Measurements from ENCODE around the gene ZNF653.
"Not testable (repeated sequence)": the region's sequence is repeated elsewhere in the genome, so short reads cannot be mapped to it uniquely, and the experiment has no call there.

The ZNF653 gene

DNA sequence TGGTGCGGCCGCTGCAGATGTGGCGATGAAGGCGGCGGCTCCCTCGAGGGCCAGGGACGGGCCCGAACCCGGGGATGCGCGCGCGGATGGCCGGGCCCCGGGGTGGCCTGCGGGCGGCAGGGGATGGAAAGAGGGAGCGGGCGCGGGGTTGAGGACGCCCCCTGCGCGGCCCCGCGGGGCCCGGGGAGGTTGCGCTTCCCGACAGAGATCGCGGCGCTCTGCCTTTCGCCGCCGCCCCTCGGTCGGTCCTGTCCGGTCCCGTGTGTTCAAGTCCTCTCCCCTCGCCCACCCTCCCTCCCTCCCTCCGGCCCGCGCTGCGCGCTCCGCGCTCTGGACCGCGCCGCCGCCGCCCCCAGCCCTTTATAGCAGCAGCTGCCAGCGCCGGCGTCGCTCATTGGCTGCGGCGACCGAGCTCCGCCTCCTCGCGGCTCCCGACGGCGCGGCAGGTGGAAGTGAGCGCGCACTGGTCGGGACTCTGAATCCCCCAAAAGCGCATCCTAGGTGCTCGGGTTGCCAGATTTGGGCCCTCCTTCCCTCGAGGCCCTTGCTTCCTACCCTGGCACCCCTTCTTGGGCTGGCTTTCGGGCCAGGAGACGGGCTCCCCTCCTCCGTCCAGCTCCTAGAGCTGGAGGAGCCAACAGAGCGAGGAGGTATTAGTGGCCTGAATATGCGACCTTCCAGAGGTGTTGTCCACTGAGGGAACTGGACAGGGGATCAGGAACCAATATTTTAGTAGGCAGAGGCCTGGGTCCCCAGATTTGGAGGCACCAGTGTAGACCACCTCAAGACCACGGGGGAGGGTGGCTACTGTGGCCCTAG is 24.7 kb downstream of the ZNF653 start, which contains the start of gene ELAVL3:
TSS of gene ELAVL3 (minus strand) at position 332 of the 819 bp plus-strand sequence. CDS start 438 bp downstream, outside the sequence.
- DNase-seq, result no peak

DNA sequence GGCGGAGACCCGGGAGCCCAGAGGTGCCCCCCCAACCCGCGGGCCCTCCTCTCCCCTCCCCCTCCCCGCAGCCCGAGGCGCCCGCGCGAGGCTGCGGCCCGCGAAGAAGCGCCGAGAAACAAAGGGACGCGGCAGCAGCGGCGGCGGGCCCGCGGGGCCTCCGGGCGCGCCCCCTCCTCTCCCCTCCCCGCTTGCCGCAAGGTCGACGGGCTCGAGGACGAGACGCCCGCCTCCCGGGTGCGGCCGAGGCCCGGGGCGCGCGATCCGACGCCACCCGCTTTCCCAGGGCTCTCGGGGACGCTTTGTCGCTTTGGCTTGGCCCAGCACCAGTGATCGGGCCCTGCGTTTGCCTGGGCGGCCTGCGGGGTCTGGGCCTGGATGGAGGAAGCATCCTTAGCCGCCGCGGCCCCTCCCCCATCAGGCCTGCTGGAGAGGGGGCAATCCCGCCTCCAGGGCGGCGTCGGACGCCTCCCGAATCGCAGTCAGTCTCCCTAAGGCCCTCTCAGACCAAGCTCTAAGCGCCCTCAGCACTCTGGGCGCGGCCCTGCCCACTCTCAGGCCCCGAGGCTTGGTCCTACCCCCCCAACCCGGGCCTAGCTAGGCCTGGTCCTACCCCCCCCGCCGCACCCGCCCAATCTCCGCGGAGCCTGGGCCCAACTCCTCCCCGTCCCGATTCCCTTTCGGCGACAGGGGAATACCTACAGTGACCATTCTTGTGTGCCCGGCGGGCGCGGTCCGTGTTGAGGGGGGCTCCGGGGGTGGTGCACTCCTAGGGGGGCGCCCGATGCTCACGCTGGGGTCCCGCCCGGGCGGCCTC is 25.5 kb downstream of the ZNF653 start:
- no peak for DNase-seq

DNA sequence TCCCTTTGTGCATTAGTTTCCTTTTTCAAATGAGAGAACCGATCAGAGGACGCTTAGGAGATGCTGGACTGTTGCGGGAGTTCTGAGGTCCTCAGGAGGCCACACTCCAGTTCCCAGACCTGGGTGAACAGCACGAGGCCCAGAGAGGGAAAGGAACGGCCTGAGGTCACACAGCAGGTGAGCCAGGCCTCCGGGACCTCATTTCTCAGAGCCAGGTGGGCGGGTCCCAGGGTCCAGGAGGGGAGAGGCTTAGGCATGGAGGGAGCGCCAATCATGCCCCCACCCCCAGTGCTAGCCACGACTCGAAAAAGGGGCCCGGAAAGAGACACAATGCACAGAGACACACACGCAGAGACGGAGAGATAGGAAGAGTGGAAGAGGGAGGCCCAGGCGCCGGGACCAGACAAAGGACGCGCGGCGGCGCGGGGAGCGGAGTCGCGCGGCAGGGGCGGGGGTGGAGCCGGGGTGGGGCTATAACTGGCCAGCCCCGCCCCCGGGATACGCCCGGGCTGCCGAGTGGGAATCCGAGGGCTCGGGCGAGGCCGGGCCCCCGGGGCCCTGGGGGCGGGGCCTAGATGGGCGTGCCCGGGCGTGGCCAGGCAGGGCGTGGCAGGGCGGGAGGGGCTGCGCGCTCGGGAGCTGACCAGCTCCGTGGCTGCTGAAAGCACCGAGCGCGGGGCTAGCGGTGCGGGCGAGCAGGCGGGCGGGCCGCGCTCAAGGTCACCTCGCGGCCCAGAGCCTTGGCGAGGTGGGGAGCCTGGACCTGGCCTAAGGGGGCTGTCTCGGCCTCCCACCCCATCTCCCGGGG is 26.3 kb downstream of the ZNF653 start:
- no peak for DNase-seq

DNA sequence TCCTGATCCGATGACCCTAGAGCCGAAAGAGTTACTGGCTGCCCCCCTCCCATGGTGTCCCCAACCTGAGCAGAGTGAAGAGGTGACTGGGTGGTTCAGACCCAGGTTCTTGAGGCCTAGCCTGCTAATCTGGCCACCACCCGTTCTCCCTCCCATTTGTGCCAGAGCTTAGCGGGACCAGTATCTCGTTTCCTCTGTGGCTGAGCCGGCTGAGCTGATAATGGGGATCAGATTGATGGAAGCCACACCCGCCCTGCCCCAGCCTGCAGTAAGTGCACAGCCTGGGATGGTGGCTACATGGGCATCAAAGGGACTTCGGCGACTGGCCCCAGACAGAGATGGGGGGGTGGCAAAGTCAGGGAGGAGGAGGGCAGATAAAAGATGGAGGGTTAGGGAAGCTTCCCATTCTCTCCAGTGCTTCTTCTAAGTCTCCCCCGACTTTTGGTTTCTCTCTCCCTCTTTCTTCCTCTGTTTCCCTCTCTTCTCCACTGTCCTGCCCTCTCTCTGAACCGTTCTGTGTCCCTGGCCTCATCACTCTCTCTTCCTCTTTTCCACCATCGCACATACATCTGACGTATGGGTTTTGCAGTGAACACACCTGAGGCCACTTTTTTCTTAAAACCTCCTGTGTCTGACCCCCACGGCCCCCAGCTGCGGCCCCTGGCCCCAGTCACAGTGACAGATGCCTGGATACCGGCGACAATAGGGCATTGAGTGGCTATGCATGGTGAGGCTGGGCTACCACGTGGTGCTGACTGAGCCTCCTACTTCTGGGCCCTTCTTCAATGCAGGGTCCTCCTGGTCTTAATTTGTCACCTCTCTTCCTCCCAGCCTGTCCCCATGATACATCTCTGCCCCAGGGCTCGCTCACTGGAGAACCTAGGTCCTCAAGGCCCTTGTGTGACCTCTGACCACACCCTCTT is 27.2 kb downstream of the ZNF653 start:
- DNase-seq, result no peak

DNA sequence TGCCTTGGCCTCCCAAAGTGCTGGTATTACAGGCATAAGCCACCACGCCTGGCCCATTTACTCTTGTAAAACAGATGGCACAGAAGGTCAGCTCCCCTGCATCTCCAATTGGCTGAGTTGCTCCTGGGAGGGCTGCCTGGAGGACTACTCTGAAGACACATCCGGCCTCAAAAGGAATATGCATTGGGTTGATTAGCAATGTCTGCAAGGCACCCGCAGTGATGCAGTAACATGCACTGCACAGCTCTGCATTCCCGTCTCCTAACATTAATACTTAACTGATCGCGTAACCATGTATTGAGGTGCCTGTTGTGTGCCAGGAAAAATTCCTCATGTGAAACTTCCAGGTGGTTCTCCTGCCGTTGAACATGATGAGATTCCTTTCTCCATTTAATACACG is 29.8 kb downstream of the ZNF653 start:
- DNase-seq, result no peak

DNA sequence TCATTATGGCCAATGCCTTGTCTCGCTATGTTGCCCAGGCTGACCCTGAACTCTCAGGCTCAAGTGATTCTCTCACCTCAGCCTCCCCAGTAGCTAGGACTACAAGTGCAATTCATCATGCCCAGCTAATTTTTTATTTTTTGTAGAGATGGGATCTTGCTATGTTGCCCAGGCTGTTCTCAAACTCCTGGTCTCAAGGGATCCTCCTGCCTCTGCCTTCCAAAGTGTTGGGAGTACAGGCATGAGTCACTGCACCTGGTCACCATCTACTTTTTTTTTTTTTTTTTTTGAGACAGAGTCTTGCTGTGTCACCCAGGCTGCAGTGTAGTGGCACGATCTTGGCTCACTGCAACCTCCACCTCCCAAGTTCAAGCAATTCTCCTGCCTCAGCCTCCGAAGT is 30.3 kb downstream of the ZNF653 start:
- not testable (repeated sequence) for DNase-seq

DNA sequence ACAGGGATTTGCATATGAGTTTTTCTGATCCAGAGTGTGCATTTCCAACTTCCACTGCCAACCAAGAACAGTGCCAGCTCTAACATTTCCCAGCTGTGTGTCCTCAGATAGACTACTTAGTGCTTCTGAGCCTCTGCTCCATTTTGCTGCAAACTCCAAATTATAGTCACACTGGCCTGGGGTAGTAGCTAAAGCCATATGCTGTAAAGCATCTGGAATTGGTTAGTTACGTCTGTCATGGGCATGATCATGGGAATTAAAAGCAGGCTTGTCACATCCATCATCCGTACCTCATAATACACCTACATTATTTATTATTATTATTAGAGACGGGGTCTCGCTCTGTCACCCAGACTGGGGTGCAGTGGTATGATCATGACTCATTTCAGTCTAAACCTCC is 31.9 kb downstream of the ZNF653 start:
- DNase-seq, result no peak

DNA sequence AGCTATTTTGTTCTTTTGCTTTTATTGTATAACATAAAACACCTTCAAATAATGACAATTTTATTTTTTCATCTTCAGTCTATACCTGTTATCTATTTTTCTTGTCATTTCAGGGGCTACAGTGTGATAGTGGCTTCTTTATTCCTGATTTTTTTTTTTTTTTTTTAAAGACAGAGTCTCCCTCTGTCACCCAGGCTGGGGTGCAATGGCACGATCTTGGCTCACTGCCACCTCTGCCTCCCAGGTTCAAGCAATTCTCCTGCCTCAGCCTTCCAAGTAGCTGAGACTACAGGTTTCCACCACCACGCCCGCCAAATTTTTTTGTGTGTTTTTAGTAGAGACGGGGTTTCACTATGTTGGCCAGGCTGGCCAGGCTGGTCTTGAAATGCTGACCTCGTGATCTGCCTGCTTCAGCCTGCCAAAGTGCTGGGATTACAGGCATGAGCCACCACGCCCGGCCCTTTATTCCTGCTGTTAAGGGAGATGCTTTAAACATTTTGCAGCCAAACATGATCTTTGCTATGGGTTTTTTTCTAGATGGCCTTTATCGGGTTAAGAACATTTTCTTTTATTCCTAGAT is 37.3 kb downstream of the ZNF653 start:
- not testable (repeated sequence) for DNase-seq

DNA sequence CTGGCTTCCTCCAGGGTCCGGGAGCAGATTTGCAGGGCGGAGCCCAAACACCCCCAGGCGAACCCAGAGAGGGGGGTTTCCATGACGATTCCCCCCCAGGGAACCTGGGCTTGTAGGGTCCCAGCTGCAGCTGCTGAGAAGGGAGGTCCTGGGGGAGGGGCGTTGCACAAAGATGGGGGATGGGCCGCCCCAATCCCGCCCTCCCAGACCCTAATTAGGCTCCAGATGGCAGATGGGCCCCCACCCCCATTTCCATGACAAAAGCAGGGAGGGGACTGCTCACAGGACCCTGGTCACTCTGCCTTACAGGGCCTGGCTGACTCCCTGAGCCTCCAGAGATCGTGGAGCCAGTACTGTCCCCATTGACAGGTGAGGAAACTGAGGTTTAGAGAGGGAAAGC is 40.0 kb downstream of the ZNF653 start:
- DNase-seq, result no peak

DNA sequence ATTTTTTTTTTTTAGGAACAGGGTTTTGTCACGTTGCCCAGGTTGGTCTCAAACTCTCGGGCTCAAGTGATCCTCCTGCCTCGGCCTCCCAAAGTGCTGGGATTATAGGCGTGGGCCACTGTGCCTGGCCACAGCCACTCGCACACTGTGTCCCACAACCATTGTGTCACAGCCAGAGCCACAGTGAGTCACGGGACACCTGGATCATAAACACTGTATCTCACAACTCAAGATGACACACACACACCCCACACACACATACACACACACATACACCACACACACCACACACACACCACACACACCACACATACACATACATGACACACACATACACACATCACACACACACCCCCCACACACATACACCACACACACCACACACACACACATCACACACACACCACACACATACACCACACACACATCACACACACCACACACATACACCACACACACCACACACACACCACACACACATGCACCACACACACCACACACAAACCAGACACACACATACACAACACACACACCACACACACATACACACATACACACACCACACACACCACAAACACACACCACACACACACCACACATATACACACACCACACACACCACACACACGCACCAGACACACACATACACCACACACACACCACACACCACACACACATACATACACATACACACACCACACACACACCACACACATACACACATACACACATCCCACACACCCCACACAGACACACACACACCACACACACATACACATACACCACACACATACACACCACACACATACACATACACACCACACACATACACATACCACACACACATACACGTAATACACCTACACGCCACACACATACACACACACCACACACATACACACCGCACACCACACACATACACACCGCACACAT is 41.0 kb downstream of the ZNF653 start:
- DNase-seq, result no peak

DNA sequence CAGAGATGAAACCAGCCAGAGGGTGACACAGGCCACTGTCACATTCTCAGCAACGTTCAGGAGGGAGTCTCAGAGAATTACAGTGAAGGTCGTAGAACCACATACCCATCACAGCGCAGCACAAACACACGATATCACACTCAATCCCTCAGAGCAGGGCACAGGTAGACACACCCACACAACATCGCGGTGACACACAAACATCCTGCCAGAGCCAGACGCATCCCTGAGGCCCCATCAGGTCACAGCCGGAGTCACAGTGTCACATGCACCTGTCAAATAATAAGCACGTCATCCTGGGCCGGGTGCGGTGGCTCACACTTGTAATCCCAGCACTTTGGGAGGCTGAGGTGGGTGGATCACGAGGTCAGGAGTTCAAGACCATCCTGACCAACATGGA is 42.2 kb downstream of the ZNF653 start:
- DNase-seq, result no peak

DNA sequence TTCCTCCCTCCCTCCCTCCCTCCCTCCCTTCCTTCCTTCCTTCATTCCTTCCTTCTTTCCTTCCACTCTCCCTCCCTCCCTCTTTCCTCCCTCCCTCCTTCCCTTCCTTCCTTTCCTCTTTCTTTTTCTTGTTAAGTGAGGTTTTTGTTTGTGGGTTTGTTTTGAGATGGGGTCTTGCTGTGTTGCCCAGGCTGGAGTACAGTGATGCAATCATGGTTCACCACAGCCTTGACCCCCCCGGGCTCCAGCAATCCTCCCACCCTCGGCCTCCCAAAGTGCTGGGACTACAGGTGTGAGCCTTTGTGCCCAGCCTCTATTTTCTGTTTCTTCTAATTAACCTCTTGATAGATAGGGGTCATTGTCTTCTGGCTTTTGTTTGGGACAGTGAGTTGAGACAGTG is 44.2 kb downstream of the ZNF653 start:
- no peak for DNase-seq

DNA sequence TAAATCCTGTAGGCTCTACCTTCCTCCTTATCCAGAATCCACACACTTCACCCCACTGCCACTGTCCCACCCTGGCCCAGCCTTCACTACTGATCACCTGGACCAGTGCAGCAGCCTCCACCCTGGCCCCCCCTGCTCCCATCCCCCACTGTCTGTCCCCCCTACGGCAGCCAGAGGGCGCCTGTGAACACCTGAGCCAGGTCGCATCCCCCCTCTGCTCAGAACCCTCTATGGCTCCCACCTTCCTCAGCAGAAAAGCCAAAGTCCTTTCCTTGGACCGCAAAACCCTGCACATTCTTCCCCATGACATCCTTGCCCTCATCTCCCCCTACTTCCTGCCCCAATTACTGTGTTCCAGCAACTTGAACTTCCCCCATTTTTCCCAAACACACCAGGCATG is 45.4 kb downstream of the ZNF653 start:
- DNase-seq, result no peak

DNA sequence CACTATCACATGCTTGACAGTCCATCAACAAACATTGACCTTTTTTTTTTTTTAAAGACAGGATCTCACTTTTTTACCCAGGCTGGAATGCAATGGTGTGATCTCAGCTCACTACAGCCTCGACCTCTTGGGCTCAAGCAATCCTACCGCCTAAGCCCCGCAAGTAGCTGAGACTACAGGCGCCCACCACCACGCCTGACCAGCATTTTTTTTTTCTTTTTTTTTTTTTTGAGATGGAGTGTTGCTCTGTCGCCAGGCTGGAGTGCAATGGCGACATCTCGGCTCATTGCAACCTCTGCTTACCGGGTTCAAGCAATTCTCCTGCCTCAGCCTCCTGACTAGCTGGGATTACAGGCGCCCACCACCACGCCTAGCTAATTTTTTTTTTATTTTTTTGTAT is 46.7 kb downstream of the ZNF653 start:
- not testable (repeated sequence) for DNase-seq

DNA sequence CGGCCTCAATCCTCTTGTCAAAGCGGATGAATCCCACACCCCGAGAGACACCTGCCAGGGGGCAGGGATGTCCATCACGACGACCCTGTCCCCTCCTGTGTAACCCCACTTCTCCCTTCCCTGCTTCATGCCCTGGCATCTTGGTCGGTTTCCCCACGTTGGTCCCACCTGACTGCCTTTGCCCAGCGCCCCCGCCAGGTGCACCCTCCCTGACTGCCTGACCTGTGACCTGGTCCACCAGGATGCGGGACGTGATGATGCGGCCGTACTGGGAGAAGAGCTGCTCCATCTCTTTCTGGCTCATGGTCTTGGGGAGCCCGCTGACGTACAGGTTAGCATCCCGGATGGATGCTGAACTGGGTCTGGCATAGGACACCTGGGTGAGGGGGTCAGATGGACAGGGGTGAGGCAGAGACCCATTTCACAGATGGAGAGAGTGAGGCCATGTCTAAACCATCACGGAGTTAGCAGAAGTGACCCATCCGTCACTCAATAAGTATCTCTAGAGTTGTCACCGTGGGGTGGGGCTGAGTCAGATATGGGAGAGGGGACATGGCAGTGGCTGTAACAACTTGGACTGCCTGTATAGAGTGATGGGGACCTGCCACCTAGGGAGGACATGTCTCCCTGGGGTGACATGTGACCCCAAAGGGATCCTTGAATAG is 47.3 kb downstream of the ZNF653 start:
- DNase-seq, result no peak

DNA sequence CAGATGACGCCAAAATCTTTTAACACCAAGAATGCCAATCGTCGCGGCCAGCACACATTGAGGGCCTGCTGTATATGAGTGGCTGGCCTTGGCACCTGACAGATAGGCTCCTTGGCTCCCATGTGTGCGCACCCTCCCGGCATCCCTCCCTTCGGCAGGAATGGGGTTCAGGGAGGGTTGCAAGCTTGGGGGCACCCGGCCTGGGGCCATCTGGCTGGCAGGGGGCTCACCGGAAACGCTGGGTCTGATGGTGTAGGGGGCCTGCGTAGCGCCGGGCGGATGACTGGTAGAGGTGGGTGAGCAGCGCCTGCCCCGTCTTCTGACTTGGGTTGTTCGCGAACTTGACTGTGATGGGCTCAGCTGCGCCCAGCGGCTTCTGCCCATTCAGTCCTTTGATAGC is 47.8 kb downstream of the ZNF653 start:
- no peak for DNase-seq

DNA sequence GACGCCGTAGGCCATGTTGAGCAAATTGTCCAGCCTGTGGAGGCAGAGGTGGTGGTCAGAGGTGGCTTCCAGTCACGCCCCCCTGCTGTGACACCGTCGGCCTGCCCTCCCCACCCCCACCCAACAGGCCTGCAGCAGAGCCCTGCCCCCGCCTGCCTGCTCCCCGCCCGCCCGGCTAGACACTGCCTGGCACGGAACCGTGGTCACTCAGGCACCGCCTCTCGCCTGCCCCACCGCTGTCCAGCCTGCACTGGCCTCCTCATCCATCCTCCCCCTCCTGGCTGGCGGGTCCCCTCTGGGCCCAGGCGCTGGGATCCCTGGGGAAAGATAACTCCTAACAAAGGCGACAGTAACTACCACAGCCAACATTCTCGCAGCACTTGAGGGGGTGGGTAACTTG is 48.5 kb downstream of the ZNF653 start:
- no peak for DNase-seq

DNA sequence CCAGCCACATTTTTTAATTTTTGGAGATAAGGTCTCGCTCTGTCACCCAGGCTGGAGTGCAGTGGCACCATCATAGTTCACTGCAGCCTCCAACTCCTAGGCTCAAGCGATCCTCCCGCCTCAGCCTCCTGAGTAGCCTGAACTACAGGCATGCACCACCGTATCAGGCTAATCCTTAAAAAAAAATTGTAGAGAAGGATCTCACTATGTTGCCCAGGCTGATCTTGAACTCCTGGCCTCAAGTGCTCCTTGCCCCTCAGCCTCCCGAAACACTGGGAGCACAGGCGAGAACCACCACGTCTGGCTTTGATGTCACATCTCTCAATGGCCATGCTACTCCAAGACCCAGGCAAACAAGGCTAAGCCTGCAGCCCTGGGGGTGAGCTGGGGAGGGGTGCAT is 49.0 kb downstream of the ZNF653 start:
- no peak for DNase-seq

DNA sequence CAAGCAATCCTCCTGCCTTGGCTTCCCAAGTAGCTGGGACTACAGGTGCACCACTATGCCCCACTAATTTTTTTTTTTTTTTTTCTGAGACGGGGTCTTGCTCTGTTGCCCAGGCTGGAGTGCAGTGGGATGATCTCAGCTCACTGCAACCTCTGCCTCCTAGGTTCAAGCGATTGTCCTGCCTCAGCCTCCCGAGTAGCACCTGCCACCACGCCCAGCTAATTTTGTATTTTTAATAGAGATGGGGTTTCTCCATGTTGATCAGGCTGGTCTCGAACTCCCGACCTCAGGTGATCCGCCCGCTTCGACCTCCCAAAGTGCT is 50.4 kb downstream of the ZNF653 start:
- not testable (repeated sequence) for DNase-seq

Measured in HCEC 1CT (cell line).